Mammary epithelial cell (primary cell): ENCODE results near the gene SLC30A1.

Source experiments
- EZH2 ChIP-seq: IDR thresholded peaks from 2 replicates; pipeline ENCODE4 v1.6.1; 2012; ENCODE audit warnings: low read length, inconsistent platforms, borderline replicate concordance
- TF ChIP-seq, protein P1 (sequence below), 2 donors: IDR thresholded peaks in 1 of 2; conservative IDR thresholded peaks in 1 of 2; 2 replicates each; pipeline ENCODE4 v1.5.1; 2011 to 2012; ENCODE audit warnings: inconsistent platforms in 2 of 2, low read length in 2 of 2, mild to moderate bottlenecking in 2 of 2, control low read depth in 1 of 2, low read depth in 1 of 2; ENCODE audit not compliant: insufficient read depth in 1 of 2; ENCODE audit errors: extremely low read depth in 1 of 2

DNA sequence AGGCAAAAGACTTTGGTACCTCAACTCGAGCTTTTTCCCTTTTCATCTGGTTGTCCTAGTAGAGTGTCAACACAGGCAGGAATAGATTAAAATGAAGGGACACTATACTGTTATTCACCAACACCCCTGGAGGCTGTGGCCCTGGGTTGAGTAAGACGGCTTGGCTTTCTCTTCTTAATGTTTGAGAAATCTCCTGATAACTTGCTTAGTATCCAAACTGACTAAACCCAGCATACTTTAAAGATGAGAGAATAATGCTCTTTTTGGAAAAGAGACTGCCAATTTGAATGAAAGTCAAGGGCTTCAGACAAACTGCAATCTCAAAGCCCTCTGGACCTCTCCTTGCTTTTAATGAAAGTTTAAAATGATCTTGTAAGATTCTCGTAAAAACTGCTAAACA lies 2.6 kb upstream of the SLC30A1 start:
- TF ChIP-seq, protein P1, sequence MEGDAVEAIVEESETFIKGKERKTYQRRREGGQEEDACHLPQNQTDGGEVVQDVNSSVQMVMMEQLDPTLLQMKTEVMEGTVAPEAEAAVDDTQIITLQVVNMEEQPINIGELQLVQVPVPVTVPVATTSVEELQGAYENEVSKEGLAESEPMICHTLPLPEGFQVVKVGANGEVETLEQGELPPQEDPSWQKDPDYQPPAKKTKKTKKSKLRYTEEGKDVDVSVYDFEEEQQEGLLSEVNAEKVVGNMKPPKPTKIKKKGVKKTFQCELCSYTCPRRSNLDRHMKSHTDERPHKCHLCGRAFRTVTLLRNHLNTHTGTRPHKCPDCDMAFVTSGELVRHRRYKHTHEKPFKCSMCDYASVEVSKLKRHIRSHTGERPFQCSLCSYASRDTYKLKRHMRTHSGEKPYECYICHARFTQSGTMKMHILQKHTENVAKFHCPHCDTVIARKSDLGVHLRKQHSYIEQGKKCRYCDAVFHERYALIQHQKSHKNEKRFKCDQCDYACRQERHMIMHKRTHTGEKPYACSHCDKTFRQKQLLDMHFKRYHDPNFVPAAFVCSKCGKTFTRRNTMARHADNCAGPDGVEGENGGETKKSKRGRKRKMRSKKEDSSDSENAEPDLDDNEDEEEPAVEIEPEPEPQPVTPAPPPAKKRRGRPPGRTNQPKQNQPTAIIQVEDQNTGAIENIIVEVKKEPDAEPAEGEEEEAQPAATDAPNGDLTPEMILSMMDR (conservative IDR thresholded peaks at IDR 0.05 in 1 of 2, IDR thresholded peaks at IDR 0.05 in 1 of 2; ENCODE audit: extremely low read depth in 1 of 2, insufficient read depth in 1 of 2, low read depth in 1 of 2, low read length in 2 of 2) = no peak
- TF ChIP-seq EZH2 = no peak
